Lower leg skin (tissue), 3 donors: ENCODE measurements around the gene PDE6A.

Experiments used
- CTCF ChIP-seq, 3 donors: fragments of 450-650 bp; IDR thresholded peaks; one replicate each; pipeline ENCODE4 v1.5.1; 2016; ENCODE audit warnings: antibody characterized with exemption in 3 of 3, mild to moderate bottlenecking in 3 of 3, moderate library complexity in 2 of 3
- POLR2A ChIP-seq, 2 donors: fragments of 450-650 bp; IDR thresholded peaks; one replicate each; pipeline ENCODE4 v1.6.1; 2016 to 2017; ENCODE audit warnings: antibody characterized with exemption in 2 of 2, mild to moderate bottlenecking in 1 of 2, moderate library complexity in 1 of 2

DNA sequence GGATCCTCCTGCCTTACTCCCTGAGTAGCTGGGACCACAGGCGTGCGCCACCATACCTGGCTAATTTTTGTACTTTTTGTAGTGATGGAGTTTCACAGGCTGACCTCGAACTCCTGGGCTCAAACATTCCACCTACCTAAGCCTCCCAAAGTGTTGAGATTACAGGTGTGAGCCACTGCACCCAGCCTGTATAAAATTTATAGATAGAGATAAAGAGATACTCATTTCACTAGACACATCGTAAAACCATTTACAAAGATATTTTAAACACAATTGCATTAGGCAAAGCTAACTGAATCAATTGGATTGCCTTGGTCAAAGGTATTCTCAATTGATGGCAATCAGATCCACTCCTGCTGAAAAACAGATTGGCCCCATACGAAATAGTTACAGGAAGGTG lies 52.0 kb downstream of the PDE6A start:
- TF ChIP-seq CTCF (IDR thresholded peaks at IDR 0.05) (no peak), POLR2A (IDR thresholded peaks at IDR 0.05) (no peak)
